ENCODE measurements around the gene TRIM8. TPM values are rescaled to one million over a fixed set of nuclear protein-coding genes. Genes with fewer than 3 reads are reported as not detected.

The TRIM8 gene, protein sequence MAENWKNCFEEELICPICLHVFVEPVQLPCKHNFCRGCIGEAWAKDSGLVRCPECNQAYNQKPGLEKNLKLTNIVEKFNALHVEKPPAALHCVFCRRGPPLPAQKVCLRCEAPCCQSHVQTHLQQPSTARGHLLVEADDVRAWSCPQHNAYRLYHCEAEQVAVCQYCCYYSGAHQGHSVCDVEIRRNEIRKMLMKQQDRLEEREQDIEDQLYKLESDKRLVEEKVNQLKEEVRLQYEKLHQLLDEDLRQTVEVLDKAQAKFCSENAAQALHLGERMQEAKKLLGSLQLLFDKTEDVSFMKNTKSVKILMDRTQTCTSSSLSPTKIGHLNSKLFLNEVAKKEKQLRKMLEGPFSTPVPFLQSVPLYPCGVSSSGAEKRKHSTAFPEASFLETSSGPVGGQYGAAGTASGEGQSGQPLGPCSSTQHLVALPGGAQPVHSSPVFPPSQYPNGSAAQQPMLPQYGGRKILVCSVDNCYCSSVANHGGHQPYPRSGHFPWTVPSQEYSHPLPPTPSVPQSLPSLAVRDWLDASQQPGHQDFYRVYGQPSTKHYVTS
- total RNA-seq, result 10 to 100 TPM; 27.7 to 32.7 TPM
- 55.6 TPM for polyA plus RNA-seq (2013, experiment 1 of 2)
- 46.3 TPM for polyA plus RNA-seq (2013, experiment 2 of 2)
- long read RNA-seq, experiment 1, partial matches to known transcripts, result 1 of 13 reads
- long read RNA-seq, experiment 1, other reads (novel, unspliced or antisense), result 11 of 13 reads
- long read RNA-seq, experiment 2, full-length matches to known transcripts, result 46 of 48 reads
- long read RNA-seq, experiment 2, partial matches to known transcripts, result 0 of 48 reads
- long read RNA-seq, experiment 2, other reads (novel, unspliced or antisense), result 2 of 48 reads
- long read RNA-seq, experiment 3, full-length matches to known transcripts, result 5 of 12 reads
- long read RNA-seq, experiment 3, partial matches to known transcripts, result 0 of 12 reads
- long read RNA-seq, experiment 3, other reads (novel, unspliced or antisense), result 7 of 12 reads
- long read RNA-seq, experiment 4, partial matches to known transcripts, result 0 of 1 reads
- long read RNA-seq, experiment 4, other reads (novel, unspliced or antisense), result 1 of 1 reads

DNA sequence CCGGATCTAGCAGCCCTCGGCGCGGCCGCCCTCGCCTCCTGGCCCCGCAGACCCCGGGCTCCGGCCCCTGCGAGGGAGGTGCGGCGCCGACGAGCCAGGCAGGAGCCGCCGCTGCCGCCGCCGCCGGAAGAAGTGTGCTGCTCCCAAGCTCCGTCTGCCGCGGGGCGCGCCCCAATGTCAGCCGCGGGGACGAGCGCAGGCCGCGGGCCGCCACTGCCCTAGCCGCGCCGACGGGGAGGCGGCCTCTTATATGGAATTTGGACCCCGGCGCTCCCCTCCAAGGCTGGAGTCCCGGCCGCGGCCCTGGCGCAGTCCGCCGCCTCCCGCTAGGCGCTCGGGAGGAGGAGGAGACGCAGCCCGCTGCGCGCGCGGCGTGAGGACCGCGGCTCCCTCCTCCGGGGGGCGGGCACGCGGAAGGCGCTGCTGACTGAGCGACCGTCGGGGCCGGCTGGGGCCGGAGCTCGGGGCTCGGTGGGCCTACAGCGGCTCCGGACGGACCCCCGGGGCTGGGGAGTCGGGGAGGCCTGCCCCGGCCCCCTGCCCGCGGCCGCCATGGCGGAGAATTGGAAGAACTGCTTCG is at the start of gene TRIM8:
Gene TRIM8 (plus strand): TSS at position 414 of the 580 bp plus-strand sequence. CDS start 139 bp downstream, at position 553.
- no peaks in the 10 kb centered on the region for H3K27me3 Mint-ChIP-seq (ENCODE audit: insufficient read depth)
- no peaks in the 10 kb centered on the region for H3K9me3 Mint-ChIP-seq

DNA sequence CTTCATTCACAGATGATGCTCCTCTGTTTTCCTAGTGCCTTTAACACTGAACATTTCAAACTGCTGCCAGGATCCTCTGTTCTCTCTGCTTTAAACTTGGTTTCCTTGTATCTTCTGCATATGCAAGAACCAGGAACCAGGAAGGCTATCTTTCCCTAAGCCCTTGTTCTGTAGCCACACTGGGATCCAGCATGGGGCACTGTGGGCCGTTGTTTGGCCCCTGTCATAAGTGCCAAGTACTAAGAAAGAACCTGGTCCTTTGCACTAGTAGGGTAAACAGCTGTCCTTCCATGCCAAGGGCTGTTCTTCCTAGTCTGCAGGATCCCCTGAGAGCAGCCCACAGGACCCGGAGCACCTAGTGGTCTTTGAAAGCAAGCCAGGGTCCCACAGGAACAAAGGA is 49.0 kb upstream of the TRIM8 start:
- no peaks in the 10 kb centered on the region for H3K27me3 ChIP-seq (ENCODE audit: control insufficient read depth, insufficient read depth, low read length, poor library complexity, severe bottlenecking)
- H3K27ac Mint-ChIP-seq, result no peak overlapping the region
- H3K4me3 Mint-ChIP-seq, result no peak overlapping the region
- H3K4me1 ChIP-seq (ENCODE audit: control insufficient read depth, insufficient read depth, low read length), result peaks cover 13% of the 10 kb centered on the region
- peak overlapping the region; percentile 47 for H3K27ac ChIP-seq (ENCODE audit: low read depth, low read length)
- H3K9me3 Mint-ChIP-seq, result no peaks in the 10 kb centered on the region
- H3K9ac ChIP-seq (ENCODE audit: extremely low read depth, low read length, poor library complexity, severe bottlenecking), result no peak overlapping the region
- H3K36me3 ChIP-seq (ENCODE audit: control insufficient read depth, insufficient read depth, low read length), result peaks cover 28% of the 10 kb centered on the region
- H3K9me3 ChIP-seq (ENCODE audit: control insufficient read depth, low read length), result no peaks in the 10 kb centered on the region
- H3K4me3 ChIP-seq (ENCODE audit: low read length), result no peak overlapping the region
- TF ChIP-seq, protein P1, sequence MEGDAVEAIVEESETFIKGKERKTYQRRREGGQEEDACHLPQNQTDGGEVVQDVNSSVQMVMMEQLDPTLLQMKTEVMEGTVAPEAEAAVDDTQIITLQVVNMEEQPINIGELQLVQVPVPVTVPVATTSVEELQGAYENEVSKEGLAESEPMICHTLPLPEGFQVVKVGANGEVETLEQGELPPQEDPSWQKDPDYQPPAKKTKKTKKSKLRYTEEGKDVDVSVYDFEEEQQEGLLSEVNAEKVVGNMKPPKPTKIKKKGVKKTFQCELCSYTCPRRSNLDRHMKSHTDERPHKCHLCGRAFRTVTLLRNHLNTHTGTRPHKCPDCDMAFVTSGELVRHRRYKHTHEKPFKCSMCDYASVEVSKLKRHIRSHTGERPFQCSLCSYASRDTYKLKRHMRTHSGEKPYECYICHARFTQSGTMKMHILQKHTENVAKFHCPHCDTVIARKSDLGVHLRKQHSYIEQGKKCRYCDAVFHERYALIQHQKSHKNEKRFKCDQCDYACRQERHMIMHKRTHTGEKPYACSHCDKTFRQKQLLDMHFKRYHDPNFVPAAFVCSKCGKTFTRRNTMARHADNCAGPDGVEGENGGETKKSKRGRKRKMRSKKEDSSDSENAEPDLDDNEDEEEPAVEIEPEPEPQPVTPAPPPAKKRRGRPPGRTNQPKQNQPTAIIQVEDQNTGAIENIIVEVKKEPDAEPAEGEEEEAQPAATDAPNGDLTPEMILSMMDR (conservative IDR thresholded peaks at IDR 0.05), result no peak
- 86 to 92% methylated on average over 2 of the region's 2 CpGs for WGBS, 2 experiments (ENCODE audit: insufficient coverage in 1 of 2, insufficient read length in 1 of 2)
- H3K4me1 Mint-ChIP-seq, result peaks cover 29% of the 10 kb centered on the region
- H3K36me3 Mint-ChIP-seq (ENCODE audit: low read depth), result peaks cover 15% of the 10 kb centered on the region
- no peak for DNase-seq
- H3K27me3 Mint-ChIP-seq (ENCODE audit: insufficient read depth), result no peaks in the 10 kb centered on the region

More for the DNA sequence above, at the start of gene TRIM8:
- peaks cover 3% of the 10 kb centered on the region for H3K36me3 Mint-ChIP-seq (ENCODE audit: low read depth)
- Histone ChIP-seq H3K4me1 (ENCODE audit: control insufficient read depth, insufficient read depth, low read length) (peaks cover 13% of the 10 kb centered on the region), H3K27ac (ENCODE audit: low read depth, low read length) (peak within 1 kb of the TSS; percentile 94), H3K27me3 (ENCODE audit: control insufficient read depth, insufficient read depth, low read length, poor library complexity, severe bottlenecking) (no peaks in the 10 kb centered on the region), H3K9ac (ENCODE audit: extremely low read depth, low read length, poor library complexity, severe bottlenecking) (peak within 1 kb of the TSS; percentile 94), H3K4me3 (ENCODE audit: low read length) (peak within 1 kb of the TSS; percentile 94), H3K36me3 (ENCODE audit: control insufficient read depth, insufficient read depth, low read length) (no peaks in the 10 kb centered on the region), H3K9me3 (ENCODE audit: control insufficient read depth, low read length) (no peaks in the 10 kb centered on the region)
- H3K27ac Mint-ChIP-seq, result peak within 1 kb of the TSS; percentile 97
- TF ChIP-seq, protein P1 (conservative IDR thresholded peaks at IDR 0.05), result no peak
- peaks cover 25% of the 10 kb centered on the region for H3K4me1 Mint-ChIP-seq
- WGBS, 2 experiments (ENCODE audit: insufficient coverage in 1 of 2, insufficient read length in 1 of 2), result 0% methylated on average over 50 to 80 of the region's 80 CpGs
- peak within 1 kb of the TSS; percentile 85 for H3K4me3 Mint-ChIP-seq
- peak; percentile 82 for DNase-seq

DNA sequence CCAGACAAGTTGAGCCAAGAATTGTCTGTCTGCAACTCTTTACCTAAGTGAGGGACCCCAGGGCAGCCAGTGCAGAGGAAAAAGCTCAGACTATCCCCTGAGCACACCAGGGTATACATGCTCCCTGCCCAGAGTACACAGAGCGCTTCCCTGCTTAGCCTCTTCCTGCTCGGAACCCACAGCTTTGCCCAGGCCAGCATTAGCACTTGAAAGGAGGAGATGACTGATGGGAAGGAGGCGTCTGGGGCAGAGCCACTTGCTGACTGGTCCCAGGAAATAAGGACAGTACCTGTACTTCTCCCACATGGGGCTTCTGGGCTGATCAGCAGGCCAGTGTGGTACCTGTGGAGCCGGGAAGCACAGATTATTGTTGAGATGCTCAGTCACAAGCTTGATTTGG is 48.4 kb upstream of the TRIM8 start:
- peak; percentile 76 for DNase-seq
- WGBS, 2 experiments (ENCODE audit: insufficient coverage in 1 of 2, insufficient read length in 1 of 2), result 78 to 81% methylated on average over 3 to 4 of the region's 4 CpGs
- no peak overlapping the region for H3K4me3 Mint-ChIP-seq
- peak overlapping the region; percentile 59 for H3K27ac Mint-ChIP-seq
- peaks cover 13% of the 10 kb centered on the region for H3K4me1 ChIP-seq (ENCODE audit: control insufficient read depth, insufficient read depth, low read length)
- peaks cover 29% of the 10 kb centered on the region for H3K4me1 Mint-ChIP-seq
- peaks cover 28% of the 10 kb centered on the region for H3K36me3 ChIP-seq (ENCODE audit: control insufficient read depth, insufficient read depth, low read length)
- no peak overlapping the region for H3K4me3 ChIP-seq (ENCODE audit: low read length)
- H3K27me3 ChIP-seq (ENCODE audit: control insufficient read depth, insufficient read depth, low read length, poor library complexity, severe bottlenecking), result no peaks in the 10 kb centered on the region
- no peak overlapping the region for H3K9ac ChIP-seq (ENCODE audit: extremely low read depth, low read length, poor library complexity, severe bottlenecking)
- H3K27me3 Mint-ChIP-seq (ENCODE audit: insufficient read depth), result no peaks in the 10 kb centered on the region
- no peaks in the 10 kb centered on the region for H3K9me3 ChIP-seq (ENCODE audit: control insufficient read depth, low read length)
- H3K27ac ChIP-seq (ENCODE audit: low read depth, low read length), result peak overlapping the region; percentile 47
- no peaks in the 10 kb centered on the region for H3K9me3 Mint-ChIP-seq
- peaks cover 17% of the 10 kb centered on the region for H3K36me3 Mint-ChIP-seq (ENCODE audit: low read depth)
- TF ChIP-seq, protein P1 (conservative IDR thresholded peaks at IDR 0.05), result no peak

All from endodermal cell (in vitro differentiated cells).